GM21786 (cell line): ENCODE measurements around the gene CDH23.

Experiments used
- ATAC-seq: cut with Tn5 transposase; IDR thresholded peaks from one replicate; pipeline ENCODE4 v1.9.1; 2021; ENCODE audit not compliant: unreplicated experiment

Gene CDH23

DNA sequence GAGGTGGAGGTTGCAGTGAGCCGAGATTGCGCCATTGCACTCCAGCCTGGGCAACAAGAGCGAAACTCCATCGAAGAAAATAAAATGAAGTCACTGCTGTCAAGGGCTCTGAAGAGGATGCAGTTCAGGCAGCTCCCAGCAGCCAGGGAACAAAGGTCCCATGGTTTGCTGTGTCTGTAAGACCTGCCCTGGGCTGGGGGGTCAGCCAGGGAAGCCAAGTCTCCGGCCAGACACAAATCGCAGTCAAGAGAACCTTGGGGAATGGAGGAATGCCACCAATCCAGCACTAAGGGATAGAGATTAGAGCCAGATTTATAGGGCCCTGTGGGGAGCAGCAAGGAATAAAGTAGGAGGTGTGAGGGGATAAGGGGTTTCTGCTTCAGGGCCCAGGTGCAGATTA, 405.5 kb downstream of the CDH23 start:
- ATAC-seq: no peak

DNA sequence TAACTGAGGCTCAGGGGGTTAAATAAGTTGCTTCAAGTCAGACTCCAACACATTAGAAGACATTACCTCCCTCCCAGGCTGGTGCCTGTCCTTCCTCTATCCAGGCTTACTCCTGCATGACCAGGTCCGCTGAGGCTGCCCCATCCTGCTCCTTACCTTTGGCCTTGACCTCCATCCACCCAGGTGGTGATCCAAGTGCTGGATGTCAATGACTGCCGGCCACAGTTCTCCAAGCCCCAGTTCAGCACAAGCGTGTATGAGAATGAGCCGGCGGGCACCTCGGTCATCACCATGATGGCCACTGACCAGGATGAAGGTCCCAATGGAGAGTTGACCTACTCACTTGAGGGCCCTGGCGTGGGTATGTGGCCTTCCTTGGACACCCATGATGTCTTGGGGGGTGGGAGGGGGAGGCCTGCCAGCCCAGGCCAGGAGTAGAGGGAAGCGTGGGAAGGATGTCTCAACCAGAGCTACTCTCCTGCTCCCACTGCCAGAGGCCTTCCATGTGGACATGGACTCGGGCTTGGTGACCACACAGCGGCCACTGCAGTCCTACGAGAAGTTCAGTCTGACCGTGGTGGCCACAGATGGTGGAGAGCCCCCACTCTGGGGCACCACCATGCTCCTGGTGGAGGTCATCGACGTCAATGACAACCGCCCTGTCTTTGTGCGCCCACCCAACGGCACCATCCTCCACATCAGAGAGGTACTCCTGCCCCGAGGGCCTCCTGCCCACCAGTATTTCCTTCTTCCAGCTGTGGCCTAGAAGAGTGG, 406.2 kb downstream of the CDH23 start:
- ATAC-seq: no peak

DNA sequence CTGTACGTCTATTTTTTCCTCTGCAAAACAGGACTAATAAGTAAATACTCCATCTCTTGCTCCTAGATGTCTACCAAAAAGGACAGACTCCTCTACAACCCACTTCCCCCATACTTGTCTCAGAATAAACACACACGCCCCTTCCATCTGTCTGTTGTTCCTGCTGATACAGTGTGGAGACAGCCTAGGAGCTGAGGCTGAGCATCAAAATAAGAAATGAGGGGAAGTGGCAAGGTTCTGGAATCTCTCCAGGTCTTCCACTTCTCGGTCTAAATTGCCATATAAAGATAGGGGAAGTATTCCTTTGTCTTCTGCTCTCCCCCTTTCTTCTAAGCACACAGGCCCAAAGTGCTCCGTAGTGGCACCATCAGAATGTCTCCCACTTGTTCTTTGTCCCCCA, 407.4 kb downstream of the CDH23 start:
- no peak for ATAC-seq

DNA sequence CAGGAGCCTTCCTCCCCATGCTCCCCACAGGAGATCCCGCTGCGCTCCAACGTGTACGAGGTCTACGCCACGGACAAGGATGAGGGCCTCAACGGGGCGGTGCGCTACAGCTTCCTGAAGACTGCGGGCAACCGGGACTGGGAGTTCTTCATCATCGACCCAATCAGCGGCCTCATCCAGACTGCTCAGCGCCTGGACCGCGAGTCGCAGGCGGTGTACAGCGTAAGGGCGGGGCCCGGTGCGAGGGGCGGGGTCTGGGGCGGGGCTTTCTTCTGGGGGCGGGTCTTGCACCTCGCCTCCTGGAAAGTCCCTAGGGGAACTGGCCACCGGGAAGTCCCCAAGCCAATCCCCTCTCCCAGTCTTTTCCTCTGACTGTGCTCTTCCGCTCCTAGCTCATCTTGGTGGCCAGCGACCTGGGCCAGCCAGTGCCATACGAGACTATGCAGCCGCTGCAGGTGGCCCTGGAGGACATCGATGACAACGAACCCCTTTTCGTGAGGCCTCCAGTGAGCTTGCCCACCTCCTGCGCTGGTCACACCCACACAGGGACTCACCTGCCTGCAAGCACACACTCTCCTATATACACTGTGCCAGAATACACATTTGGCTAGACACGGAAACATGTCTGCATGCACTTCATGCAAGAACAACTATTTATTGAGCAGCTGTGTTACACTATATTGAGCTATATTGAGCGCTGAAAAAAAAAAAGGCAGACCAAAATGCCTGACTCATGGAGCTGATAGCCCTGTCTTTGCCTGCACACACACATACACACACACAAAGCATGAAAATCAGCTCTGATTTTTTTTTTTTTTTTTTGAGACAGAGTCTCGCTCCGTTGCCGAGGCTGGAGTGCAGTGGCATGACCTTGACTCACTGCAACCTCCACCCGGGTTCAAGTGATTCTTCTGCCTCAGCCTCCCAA, 409.3 kb downstream of the CDH23 start:
- no peak for ATAC-seq

DNA sequence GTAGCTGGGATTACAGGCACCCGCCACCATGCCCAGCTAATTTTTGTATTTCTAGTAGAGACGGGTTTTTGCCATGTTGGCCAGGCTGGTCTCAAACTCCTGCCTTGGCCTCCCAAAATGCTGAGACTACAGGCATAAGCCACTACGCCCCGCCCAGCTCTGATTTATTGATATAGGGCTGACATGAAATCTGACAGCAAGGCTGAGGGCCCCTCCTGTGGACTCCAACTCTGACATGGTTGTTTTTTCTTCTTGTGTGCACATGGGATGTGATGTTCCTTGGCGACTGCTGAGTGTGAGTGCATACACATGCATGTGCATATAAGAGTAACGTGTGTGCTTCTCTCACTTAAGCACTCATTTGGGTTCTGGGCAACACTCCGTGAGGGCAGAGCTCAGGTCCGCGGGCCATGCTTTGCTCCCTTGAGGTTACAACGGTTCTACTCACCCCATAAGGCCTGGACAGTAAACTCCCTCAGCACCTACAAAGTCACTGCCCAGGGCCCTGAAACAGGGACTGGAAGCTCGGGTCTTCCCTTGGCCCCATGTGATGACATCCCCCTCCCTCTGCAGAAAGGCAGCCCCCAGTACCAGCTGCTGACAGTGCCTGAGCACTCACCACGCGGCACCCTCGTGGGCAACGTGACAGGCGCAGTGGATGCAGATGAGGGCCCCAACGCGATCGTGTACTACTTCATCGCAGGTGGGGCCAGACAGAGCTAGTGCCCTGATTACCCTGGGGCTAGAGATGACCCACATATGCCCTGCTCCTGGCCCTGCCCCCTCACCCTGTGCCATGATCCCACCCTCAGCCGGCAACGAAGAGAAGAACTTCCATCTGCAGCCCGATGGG, 410.2 kb downstream of the CDH23 start:
- no peak for ATAC-seq

DNA sequence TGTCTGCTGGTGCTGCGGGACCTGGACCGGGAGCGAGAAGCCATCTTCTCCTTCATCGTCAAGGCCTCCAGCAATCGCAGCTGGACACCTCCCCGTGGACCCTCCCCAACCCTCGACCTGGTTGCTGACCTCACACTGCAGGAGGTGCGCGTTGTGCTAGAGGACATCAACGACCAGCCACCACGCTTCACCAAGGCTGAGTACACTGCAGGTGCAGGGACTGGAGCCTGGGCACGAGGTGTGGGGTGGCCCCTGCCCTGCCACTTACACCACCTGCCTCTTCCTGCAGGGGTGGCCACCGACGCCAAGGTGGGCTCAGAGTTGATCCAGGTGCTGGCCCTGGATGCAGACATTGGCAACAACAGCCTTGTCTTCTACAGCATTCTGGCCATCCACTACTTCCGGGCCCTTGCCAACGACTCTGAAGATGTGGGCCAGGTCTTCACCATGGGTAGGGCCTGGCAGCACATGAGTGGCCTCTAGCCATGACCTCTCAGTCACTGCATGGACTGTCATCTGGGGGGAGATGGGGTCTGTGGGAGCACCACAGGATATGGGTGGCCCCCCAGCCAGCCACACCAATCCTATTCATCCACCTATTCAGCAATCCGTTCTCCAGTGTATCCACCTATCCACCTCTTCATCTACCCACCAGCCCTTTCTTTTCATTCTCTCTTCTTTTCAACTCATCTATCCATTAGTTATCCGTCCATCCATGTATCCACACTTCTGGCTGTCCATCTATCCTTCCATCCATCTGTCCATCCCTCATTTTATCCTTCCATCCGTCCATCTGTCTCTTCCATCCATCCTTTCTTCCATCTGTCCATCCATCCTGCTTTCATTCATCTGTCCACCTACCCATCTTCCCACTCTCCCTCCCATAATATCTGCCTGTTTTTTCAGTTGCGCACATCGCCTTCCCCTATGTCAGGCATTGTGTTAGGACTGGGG, 411.1 kb downstream of the CDH23 start:
- ATAC-seq: no peak

DNA sequence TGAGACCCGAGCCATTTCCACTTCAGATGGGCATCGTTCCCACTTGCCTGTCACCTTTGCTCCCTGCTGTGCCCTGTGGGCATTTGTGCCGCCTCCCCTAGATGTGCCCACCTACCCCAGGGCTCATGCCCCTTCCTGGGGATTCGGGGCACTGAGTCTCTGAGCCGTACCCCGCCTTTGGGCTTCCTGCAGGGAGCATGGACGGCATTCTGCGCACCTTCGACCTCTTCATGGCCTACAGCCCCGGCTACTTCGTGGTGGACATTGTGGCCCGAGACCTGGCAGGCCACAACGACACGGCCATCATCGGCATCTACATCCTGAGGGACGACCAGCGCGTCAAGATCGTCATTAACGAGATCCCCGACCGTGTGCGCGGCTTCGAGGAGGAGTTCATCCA, 412.9 kb downstream of the CDH23 start:
- ATAC-seq: no peak

DNA sequence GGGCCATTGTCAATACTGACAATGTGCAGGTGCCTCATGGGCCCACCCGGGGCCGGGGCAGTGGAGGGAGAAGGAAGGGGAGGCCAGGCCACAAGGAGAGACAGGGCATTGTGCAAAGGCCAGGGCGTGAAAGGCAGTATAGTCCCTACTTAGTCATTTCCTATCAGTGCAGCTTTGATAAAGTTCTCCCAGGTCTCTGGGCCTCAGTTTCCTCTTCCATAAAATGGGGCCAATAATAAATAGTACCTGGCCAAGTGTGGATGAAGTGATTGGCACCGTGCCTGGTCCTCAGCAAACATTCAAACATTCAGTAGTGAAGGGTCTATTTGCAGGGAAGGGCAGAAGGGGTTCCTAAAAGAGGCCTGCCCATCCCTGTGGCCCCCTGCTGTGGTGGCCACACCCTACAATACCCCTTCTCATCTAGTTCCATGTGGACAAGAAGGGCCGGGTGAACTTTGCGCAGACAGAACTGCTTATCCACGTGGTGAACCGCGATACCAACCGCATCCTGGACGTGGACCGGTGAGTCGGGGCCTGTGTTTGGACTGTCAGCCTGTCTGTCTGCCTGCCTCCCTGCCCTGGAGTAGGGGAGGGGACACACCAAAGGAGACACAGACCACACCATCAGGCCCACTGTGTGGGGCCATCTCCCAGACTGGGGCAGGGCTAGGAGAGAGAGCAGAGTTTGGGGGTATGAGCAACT, 413.5 kb downstream of the CDH23 start:
- no peak for ATAC-seq

DNA sequence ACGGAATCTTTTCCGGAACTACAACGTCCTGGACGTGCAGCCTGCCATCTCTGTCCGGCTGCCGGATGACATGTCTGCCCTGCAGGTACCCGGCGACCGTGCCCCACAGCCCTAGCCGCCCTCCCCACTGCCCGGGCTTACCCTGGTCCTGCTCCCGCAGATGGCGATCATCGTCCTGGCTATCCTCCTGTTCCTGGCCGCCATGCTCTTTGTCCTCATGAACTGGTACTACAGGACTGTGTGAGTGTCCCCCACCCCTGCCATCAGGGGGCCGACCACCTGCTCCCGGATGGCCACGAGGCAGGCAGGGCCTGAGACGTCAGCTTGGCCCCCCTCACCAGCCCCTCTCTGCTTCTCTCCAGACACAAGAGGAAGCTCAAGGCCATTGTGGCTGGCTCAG, 414.6 kb downstream of the CDH23 start:
- ATAC-seq: no peak

DNA sequence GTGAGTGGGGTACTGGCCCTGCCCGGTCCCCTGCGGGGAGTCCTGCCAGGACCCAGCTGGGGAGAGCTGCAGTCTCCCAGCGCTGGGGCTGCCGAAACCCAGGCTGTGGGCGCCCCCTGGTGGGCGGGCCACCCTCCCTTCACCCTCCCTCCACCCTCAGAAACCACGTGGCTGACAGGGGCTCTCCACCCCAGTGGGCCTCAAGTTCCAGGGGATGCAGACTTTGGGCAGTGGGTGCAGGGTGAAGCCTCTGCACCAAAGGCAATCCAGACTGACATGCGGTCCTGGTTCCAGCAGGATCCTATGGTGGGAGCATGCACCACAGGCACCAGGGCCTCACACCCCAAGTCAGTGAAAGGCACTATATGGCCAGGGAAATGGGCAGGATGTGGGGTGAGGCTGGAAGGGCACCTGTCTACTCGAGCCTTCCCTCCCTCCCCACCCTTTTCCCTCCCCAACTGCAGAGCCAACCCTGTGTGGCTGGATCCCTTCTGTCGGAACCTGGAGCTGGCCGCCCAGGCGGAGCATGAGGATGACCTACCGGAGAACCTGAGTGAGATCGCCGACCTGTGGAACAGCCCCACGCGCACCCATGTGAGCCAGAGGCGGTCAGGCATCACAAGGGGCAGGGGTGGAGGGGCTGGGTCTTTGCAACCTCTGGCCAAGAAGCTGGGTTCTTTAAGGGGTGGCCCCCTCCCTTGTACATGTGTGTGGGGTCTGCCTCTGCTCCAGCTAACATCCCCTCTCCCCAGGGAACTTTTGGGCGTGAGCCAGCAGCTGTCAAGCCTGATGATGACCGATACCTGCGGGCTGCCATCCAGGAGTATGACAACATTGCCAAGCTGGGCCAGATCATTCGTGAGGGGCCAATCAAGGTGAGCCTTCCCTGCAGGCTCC, 415.5 kb downstream of the CDH23 start:
- no peak for ATAC-seq

DNA sequence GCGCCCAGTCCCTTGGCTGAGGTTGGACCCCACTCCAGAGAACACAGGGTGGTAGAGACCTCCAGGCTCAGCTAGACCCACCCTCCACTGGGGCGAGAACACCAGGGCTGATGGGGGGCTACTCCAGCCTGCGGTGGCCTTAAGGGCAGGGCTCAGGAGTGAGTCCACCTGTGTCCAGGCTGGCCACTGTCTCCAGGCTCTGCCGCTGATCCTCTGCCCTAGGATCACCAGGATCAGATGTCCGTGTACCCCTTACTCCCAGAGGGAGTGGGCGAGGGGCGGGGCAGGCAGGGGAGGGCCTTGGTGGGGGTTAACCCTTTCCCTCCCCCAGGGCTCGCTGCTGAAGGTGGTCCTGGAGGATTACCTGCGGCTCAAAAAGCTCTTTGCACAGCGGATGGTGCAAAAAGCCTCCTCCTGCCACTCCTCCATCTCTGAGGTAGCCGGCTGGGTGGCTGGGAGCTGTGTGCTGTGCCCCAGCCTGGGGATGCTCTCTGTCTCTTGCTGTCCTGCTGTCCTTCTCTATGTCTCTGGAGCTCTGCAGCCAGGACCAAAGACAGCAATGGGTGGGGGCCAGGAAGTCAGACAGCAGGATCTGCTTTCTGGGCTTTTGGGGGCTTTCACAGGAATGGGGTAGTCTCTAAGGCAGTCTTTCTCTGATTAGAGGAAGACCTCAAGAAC, 416.3 kb downstream of the CDH23 start:
- ATAC-seq: no peak

DNA sequence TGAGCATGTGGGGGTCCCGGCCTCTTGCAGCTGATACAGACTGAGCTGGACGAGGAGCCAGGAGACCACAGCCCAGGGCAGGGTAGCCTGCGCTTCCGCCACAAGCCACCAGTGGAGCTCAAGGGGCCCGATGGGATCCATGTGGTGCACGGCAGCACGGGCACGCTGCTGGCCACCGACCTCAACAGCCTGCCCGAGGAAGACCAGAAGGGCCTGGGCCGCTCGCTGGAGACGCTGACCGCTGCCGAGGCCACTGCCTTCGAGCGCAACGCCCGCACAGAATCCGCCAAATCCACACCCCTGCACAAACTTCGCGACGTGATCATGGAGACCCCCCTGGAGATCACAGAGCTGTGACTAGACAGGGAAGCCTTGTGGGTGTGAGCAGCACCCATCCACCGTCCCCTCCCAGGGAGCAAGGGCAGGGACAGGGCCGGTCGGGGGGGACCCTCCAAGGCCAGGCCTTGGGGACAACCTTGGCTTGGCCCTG, 418.2 kb downstream of the CDH23 start:
- no peak for ATAC-seq

DNA sequence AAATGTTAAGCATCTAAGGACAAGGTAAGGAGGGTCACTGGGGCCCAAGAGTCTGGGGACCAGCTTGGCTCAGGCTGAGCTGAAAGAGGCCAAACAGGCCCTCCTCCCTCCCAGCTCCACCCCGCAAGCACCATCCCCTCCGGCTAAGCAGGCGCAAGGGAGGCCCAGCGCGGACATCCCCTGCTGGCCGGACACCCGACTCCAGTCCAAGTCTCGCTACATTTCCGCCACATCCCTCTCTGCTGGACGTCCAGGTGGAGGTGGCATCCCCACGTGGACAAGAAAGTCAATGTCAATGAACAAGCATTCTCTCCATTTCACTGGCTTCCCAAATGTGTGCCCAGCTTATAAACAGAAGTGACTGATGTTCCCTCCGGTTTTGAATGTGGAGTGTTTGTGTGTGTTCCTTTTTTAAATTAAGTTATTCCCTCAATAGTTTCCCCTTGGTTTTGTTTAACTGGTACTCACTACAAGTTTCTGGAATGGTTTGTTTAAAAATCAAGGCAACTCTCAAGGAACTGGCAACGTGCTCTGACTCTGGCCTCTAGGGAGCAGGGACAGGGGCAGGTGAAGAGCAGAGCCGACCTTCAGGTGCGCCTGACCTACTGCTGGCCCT, 418.9 kb downstream of the CDH23 start:
- ATAC-seq: no peak

DNA sequence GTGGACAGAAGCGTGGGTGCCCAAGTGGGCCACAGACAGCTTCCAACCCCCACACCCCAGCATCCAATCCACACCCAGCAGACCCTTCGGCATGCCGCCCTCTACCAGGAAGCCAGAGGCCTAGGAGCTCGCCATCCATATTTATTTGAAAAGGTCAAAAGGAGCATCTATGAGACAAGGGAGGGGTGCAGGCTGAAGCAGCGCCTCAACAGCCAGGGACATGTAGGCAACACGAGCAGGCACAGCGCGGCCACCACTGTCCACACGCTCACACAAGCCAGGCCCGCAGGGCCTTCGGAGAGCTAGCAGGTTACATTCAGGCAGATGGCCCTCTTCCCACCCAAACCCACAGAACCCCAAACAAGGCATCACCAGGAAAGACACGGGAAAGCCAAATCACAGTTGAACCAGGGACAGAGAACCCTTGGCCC, 419.7 kb downstream of the CDH23 start:
- ATAC-seq: no peak

DNA sequence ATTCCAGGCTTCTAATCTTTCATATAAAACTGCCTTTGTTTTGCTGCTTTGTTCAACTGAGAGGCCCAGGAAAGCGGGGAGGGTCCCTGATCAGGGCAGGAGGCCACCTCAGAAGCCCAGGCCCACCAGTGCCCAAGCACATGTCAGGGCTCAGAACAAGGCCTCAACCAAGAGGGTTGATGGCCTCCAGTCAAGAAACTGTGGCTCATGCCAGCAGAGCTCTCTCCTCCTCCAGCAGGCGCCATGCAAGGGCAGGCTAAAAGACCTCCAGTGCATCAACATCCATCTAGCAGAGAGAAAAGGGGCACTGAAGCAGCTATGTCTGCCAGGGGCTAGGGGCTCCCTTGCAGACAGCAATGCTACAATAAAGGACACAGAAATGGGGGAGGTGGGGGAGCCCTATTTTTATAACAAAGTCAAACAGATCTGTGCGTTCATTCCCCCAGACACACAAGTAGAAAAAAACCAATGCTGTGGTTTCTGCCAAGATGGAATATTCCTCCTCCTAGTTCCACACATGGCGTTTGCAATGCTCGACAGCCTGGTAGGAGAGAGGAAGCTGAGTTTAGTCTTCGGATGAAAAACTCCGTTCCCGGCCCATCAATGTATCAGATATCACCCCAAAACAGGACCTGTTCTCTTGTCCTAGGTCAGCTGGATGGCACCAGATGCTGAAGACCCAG, 420.4 kb downstream of the CDH23 start:
- ATAC-seq: no peak

DNA sequence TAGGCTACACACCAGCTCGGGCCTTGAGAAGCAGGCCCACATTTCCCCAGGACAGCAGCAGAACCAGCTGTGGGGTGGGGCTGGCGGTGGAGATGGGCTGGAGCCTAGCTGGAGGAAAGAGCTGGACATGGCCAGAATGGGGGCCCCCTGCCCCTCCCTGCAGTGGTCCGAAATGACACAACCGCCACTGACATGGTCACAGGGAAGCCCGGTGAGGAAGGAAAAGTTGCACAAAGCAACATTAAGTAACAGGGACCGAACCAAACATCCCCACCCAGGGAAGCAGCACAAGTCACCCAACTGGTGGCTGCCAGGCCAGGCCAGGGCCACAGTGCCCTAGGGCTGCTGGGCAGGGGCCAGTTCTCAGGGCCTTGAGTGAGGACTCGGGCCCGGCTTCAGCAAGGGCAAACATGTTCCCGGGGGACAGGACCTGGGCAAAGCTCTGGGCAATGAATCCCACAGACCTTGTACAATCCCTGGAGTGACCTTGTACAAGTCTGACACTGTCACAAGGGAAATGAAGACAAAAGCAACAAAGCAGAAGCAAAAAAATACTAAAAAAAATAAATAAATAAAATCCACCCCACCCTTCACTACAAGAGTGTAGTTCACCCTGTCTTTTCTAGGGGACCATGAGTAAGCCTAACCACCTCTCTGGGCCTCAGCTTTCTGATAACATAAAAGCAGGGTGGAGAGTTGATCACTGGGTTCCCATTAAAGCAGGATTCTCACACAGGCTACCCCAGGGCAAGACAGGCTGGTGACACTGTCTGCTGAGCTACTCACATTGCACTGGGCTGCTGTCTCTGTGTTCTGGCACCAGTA, 421.3 kb downstream of the CDH23 start:
- no peak for ATAC-seq
